Right lobe of liver (tissue), 4 donors: ENCODE results near the gene F13A1.

Experiments
- POLR2A ChIP-seq: fragments of 450-650 bp; IDR thresholded peaks from one replicate; pipeline ENCODE4 v1.6.1; 2017; ENCODE audit warnings: antibody characterized with exemption, mild to moderate bottlenecking
- TF ChIP-seq, protein P1 (sequence below), 4 donors: fragments of 200-600 bp in 3 of 4; fragments of 450-650 bp in 1 of 4; IDR thresholded peaks; one replicate each; pipeline versions ENCODE4 v1.5.1 to v1.8.0; 2016 to 2022; ENCODE audit warnings: antibody characterized with exemption in 4 of 4, mild to moderate bottlenecking in 2 of 4
- donor health status: DM: no; HTN: no; CAD: no.
- donor health status: DM: no; HTN: no; CAD: no.
- donor health status: DM: no; HTN: yes; CAD: no.

DNA sequence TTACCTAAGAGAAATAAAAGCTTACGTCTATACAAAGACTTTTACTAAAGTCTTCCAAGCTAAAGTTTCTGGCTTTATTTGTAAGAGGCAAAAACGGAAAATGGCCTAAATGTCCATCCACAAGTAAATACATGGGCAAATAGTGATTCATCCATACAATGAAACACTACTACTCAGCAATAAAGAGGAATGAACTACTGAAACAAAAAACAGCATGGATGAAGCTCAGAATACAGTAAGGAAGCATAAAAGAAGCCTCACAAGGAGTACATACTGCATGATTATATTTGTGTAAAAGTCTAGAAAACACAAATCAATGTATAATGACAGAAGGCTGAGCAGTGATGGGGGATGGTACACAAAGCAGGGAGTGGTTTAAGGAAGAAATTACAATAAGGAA is 84.7 kb downstream of the F13A1 start:
- TF ChIP-seq, protein P1, sequence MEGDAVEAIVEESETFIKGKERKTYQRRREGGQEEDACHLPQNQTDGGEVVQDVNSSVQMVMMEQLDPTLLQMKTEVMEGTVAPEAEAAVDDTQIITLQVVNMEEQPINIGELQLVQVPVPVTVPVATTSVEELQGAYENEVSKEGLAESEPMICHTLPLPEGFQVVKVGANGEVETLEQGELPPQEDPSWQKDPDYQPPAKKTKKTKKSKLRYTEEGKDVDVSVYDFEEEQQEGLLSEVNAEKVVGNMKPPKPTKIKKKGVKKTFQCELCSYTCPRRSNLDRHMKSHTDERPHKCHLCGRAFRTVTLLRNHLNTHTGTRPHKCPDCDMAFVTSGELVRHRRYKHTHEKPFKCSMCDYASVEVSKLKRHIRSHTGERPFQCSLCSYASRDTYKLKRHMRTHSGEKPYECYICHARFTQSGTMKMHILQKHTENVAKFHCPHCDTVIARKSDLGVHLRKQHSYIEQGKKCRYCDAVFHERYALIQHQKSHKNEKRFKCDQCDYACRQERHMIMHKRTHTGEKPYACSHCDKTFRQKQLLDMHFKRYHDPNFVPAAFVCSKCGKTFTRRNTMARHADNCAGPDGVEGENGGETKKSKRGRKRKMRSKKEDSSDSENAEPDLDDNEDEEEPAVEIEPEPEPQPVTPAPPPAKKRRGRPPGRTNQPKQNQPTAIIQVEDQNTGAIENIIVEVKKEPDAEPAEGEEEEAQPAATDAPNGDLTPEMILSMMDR (IDR thresholded peaks at IDR 0.05), result no peak
- no peak for TF ChIP-seq POLR2A
